K562 (cell line): ENCODE measurements around the gene BMP8B. TPM values are rescaled to one million over a fixed set of nuclear protein-coding genes. Genes with fewer than 3 reads are reported as not detected.
A peak's percentile ranks its signal among the peaks of the same experiment; 100 is the strongest.

Experiments used
- ATAC-seq: fragments of 200-7000 bp; cut with Tn5 transposase; 3 replicates; pipeline ENCODE4 v1.9.1; 2020; ENCODE audit warnings: moderate library complexity
- BruUV-seq: library from RNA; stranded (reverse); fragments of 400-500 nt; replicated peaks from 2 replicates; lab custom pipeline; 2021; lab: Mats Ljungman, UMichigan
- CTCF ChIA-PET: fragments of 300-600 bp; formaldehyde crosslinking; extraction: SDS; loops from one replicate; lab custom pipeline; 2021; ENCODE audit warnings: low intra/inter-chr PET ratio; lab: Yijun Ruan, JAX
- POLR2A ChIA-PET: fragments of 300-600, 350-650 bp; sonication (Branson Sonifier 250); formaldehyde crosslinking; extraction: SDS; loops from one replicate; lab custom pipeline; 2021; ENCODE audit warnings: antibody characterized with exemption, inconsistent platforms; lab: Yijun Ruan, JAX
- DNase-seq, 4 experiments: peaks; one replicate each; pipeline versions ENCODE4 v3.0.0 to v3.0.0-alpha.2; 2011 to 2018; ENCODE audit warnings: low spot score in 3 of 4, mixed read lengths in 3 of 4; ENCODE audit errors: extremely low read depth in 1 of 4
- FAIRE-seq: peaks from 2 replicates; lab custom pipeline; 2011; peaks lifted over from hg19 to GRCh38; lab: Jason Lieb, UNC
- H2AFZ ChIP-seq: 2 replicates; pipeline ENCODE4 v1.6.0; 2011; ENCODE audit warnings: low read depth, low read length, control low read depth, inconsistent platforms
- H3K27ac ChIP-seq: fragments of 200-600 bp; 3 replicates; pipeline ENCODE4 v1.8.0; 2011; ENCODE audit warnings: low read depth, mild to moderate bottlenecking, control low read depth, inconsistent platforms, low read length, moderate library complexity, mixed read lengths; ENCODE audit errors: extremely low read depth
- H3K27me3 ChIP-seq, 2 experiments: fragments of 300-600 bp in 1 of 2; 2 replicates in 1 of 2; 3 replicates in 1 of 2; pipeline versions ENCODE4 v1.6.0 to v1.8.0; 2011; ENCODE audit warnings: inconsistent platforms in 2 of 2, low read length in 2 of 2, mild to moderate bottlenecking in 1 of 2, mixed read lengths in 1 of 2, moderate library complexity in 1 of 2; ENCODE audit not compliant: control insufficient read depth in 2 of 2, insufficient read depth in 2 of 2
- H3K36me3 ChIP-seq: fragments of 300-600 bp; 3 replicates; pipeline ENCODE4 v1.8.0; 2011; ENCODE audit warnings: mild to moderate bottlenecking, low read length, inconsistent platforms; ENCODE audit not compliant: control insufficient read depth, insufficient read depth
- H3K4me1 ChIP-seq, 2 experiments: fragments of 200-600 bp in 1 of 2; replicated peaks in 1 of 2; 2 replicates in 1 of 2; 3 replicates in 1 of 2; pipeline versions ENCODE4 v1.5.1 to v1.8.0; 2011; ENCODE audit warnings: inconsistent platforms in 2 of 2, low read length in 2 of 2, mild to moderate bottlenecking in 1 of 2, mixed read lengths in 1 of 2, moderate library complexity in 1 of 2; ENCODE audit not compliant: control insufficient read depth in 2 of 2, insufficient read depth in 2 of 2
- H3K4me2 ChIP-seq: 2 replicates; pipeline ENCODE4 v1.6.1; 2011; ENCODE audit warnings: low read length, control low read depth, inconsistent platforms, mixed read lengths; ENCODE audit not compliant: insufficient read depth
- H3K4me3 ChIP-seq: fragments of 200-600 bp; sonication (generic), shearing (Covaris generic); 2 replicates; pipeline ENCODE4 v1.5.1; 2016; ENCODE audit warnings: control low read depth, inconsistent platforms
- H3K79me2 ChIP-seq: fragments of 200-600 bp; 3 replicates; pipeline ENCODE4 v1.8.0; 2011; ENCODE audit warnings: low read length, inconsistent platforms; ENCODE audit not compliant: control insufficient read depth, insufficient read depth
- H3K9ac ChIP-seq, 2 experiments: 2 replicates each; pipeline versions ENCODE4 v1.6.0 to v1.6.1; 2011; ENCODE audit warnings: low read depth in 2 of 2, low read length in 2 of 2, control low read depth in 1 of 2, inconsistent platforms in 1 of 2, mild to moderate bottlenecking in 1 of 2, mixed read lengths in 1 of 2; ENCODE audit not compliant: insufficient read depth in 1 of 2
- H3K9me1 ChIP-seq: one replicate; pipeline ENCODE4 v1.6.0; 2011; ENCODE audit warnings: inconsistent platforms, mild to moderate bottlenecking, low read length, moderate library complexity; ENCODE audit not compliant: control insufficient read depth, insufficient read depth
- H3K9me3 ChIP-seq: replicated peaks from 2 replicates; pipeline ENCODE4 v1.5.1; 2011; ENCODE audit warnings: low read depth, low read length, inconsistent platforms; ENCODE audit not compliant: control insufficient read depth, insufficient read depth
- H4K20me1 ChIP-seq: replicated peaks from 2 replicates; pipeline ENCODE4 v1.6.1; 2011; ENCODE audit warnings: low read length, inconsistent platforms, mixed read lengths; ENCODE audit not compliant: control insufficient read depth, insufficient read depth
- BDP1 ChIP-seq: IDR thresholded peaks from 3 replicates; pipeline ENCODE4 v1.6.1; 2011; ENCODE audit not compliant: insufficient read length, insufficient read depth
- E2F3 ChIP-seq: fragments of 250-450 bp; sonication (Bioruptor Pico); IDR thresholded peaks from 2 replicates; pipeline ENCODE4 v1.4.0; 2020; ENCODE audit warnings: mild to moderate bottlenecking
- HMG20B ChIP-seq: fragments of 250-450 bp; sonication (Bioruptor Pico); IDR thresholded peaks from 2 replicates; pipeline ENCODE4 v1.5.0; 2021; ENCODE audit warnings: mild to moderate bottlenecking
- IRF2 ChIP-seq: sonication (generic); formaldehyde crosslinking; IDR thresholded peaks from 2 replicates; pipeline ENCODE4 v1.8.1; 2022; ENCODE audit warnings: mild to moderate bottlenecking, missing genetic modification reagents
- MNT ChIP-seq, 2 experiments: fragments of 450-650 bp; conservative IDR thresholded peaks; 2 replicates each; pipeline ENCODE4 v1.6.1; 2017; ENCODE audit warnings: mild to moderate bottlenecking in 2 of 2, moderate library complexity in 2 of 2
- SRSF3 ChIP-seq: fragments of 200-400 bp; formaldehyde crosslinking; IDR thresholded peaks from 2 replicates; pipeline ENCODE4 v1.6.1; 2016; ENCODE audit warnings: mild to moderate bottlenecking, low read length, moderate library complexity; ENCODE audit not compliant: insufficient read depth
- ZNF354B ChIP-seq: fragments of 250-450 bp; sonication (Bioruptor Pico); IDR thresholded peaks from 2 replicates; pipeline ENCODE4 v1.4.0; 2020
- ZNF431 ChIP-seq: sonication (generic); formaldehyde crosslinking; IDR thresholded peaks from 2 replicates; pipeline ENCODE4 v1.8.0; 2022; ENCODE audit warnings: mild to moderate bottlenecking, missing genetic modification reagents
- WGBS: fragments of 100-300 bp; shearing (Covaris generic); methylation state at CpG from one replicate; pipeline ENCODE4 v1.1.6; 2016; ENCODE audit warnings: low coverage, mixed read lengths; ENCODE audit not compliant: insufficient coverage; ENCODE audit errors: missing lambda C conversion rate; 5-methylcytosine and 5-hydroxymethylcytosine counted together
- in situ Hi-C: fragments of 300-500 bp; cut with MboI; formaldehyde crosslinking; loops from 4 replicates; pipeline ENCODE4 v1.15.0; 2018; ENCODE audit warnings: inconsistent platforms, mixed read lengths
- intact Hi-C: fragments of 100-400 bp; cut with micrococcal nuclease; formaldehyde crosslinking; loops from 2 replicates; pipeline ENCODE4 v1.14.2; 2022
- polyA plus RNA-seq, 8 experiments: library from polyadenylated mRNA; depleted of rRNA in 4 of 8; stranded (reverse) in 5 of 8; unstranded in 3 of 8; fragments of >200 nt; fragmentation: Nextera tagmentation in 2 of 8; fragmentation: Illumina TruSeq in 1 of 8; extraction: Ambion mirVana in 2 of 8; extraction: Trizol in 1 of 8; gene quantifications; 2 replicates each; pipeline versions ENCODE4 v1.2.1 to v1.2.3, GENCODE V29; 2011 to 2014; ENCODE audit warnings: inconsistent platforms in 1 of 8, missing spikeins in 1 of 8
- total RNA-seq, 7 experiments: library from RNA; depleted of rRNA in 6 of 7; stranded (reverse); fragments of >200 nt in 6 of 7; fragmentation: Illumina TruSeq in 2 of 7; extraction: Trizol in 2 of 7; gene quantifications; 2 replicates each; pipeline versions ENCODE4 v1.2.1 to v1.2.3, GENCODE V29; 2011 to 2021; ENCODE audit warnings: low replicate concordance in 1 of 7
- TF ChIP-seq, protein P1 (sequence below), 2 experiments: fragments of 450-650 bp; formaldehyde crosslinking in 1 of 2; IDR thresholded peaks; 2 replicates each; pipeline versions ENCODE4 v1.4.0 to v1.6.1; 2014 to 2020; ENCODE audit warnings: mild to moderate bottlenecking in 2 of 2, borderline replicate concordance in 1 of 2, low read depth in 1 of 2

Gene BMP8B
- total and polyA plus RNA-seq, 9 of the 15 experiments (the other 6 are each of a cell fraction or from before 2014, with no cell fraction given) = 0.03 to 0.33 (median 0.14) TPM

DNA sequence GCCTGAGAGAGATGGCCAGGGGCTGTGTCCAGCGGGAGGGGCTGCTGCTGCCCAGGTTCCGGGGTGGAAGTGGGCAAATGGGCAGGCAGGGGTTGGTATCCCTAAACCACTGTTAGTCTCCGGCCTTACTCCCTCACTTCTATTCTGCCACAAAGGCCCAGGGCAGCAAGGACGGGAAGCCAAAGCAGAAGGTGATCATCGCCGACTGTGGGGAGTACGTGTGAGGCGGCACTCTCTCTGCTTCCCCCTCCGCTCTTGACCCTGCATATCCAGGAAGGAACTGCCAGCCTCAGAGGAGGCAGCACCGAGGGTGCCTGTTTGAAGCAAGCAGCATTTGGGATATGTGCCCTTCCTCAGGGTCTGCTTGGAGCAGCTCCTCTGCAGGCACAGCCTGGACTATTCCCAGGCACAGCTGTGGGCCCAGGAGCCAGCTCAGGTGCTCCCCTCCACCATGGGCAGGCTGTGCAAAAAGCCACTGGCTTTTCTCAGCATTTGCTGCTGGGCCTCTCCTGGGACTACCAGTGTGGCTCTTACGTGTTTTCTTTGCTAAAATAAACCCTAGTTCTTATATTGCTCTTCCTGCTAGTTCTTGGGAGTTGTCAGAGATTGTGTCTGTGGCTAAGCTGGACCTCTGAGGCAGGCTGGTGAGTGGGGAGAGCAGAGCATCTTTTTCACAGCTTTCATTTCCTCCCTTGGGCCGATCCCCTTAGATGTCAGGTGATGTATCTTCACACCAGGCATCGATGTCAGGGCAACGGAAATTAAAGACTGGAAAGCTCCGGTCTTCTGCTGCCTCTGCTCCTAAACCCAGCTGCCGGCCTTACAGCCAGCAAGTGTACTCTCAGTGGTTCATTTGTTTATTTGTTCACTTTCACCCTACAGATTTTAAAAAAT is 35.3 kb downstream of the BMP8B start:
- H3K9ac ChIP-seq = no peak overlapping the region; a peak in 1 of 4 replicates
- H2AFZ ChIP-seq = no peak overlapping the region
- ATAC-seq (no peak), DNase-seq (no peak), FAIRE-seq (no peak)
- ChIA-PET POLR2A (interaction anchor here (1.3 to 1.7 kb wide), 3 partner anchors 14 to 24 kb away, joined by 4 to 5 read pairs (median 4); partner anchors contain the start of gene PPIE), CTCF (no interaction called here)
- no peaks in the 10 kb centered on the region for H3K9me3 ChIP-seq
- no peak overlapping the region for H3K4me2 ChIP-seq
- BruUV-seq = TSS peak; percentile 41
- in situ Hi-C loops (no loop called here), intact Hi-C loops (no loop called here)
- H3K4me3 ChIP-seq = no peak overlapping the region
- H3K27ac ChIP-seq = no peak overlapping the region
- 92% methylated on average over 16 of the region's 16 CpGs for WGBS
- H3K27me3 ChIP-seq = no peaks in the 10 kb centered on the region
- H4K20me1 ChIP-seq = no peaks in the 10 kb centered on the region
- TF ChIP-seq BDP1 = no peak
- TF ChIP-seq ZNF431 (CRISPR knock-in tag) = no peak
- no peak for TF ChIP-seq SRSF3
- no peak for TF ChIP-seq HMG20B (CRISPR knock-in tag)
- TF ChIP-seq IRF2 = no peak
- no peak for TF ChIP-seq MNT (conservative IDR thresholded peaks at IDR 0.05)
- TF ChIP-seq ZNF354B (CRISPR knock-in tag) = no peak
- no peak for TF ChIP-seq E2F3 (CRISPR knock-in tag)
- TF ChIP-seq, protein P1, sequence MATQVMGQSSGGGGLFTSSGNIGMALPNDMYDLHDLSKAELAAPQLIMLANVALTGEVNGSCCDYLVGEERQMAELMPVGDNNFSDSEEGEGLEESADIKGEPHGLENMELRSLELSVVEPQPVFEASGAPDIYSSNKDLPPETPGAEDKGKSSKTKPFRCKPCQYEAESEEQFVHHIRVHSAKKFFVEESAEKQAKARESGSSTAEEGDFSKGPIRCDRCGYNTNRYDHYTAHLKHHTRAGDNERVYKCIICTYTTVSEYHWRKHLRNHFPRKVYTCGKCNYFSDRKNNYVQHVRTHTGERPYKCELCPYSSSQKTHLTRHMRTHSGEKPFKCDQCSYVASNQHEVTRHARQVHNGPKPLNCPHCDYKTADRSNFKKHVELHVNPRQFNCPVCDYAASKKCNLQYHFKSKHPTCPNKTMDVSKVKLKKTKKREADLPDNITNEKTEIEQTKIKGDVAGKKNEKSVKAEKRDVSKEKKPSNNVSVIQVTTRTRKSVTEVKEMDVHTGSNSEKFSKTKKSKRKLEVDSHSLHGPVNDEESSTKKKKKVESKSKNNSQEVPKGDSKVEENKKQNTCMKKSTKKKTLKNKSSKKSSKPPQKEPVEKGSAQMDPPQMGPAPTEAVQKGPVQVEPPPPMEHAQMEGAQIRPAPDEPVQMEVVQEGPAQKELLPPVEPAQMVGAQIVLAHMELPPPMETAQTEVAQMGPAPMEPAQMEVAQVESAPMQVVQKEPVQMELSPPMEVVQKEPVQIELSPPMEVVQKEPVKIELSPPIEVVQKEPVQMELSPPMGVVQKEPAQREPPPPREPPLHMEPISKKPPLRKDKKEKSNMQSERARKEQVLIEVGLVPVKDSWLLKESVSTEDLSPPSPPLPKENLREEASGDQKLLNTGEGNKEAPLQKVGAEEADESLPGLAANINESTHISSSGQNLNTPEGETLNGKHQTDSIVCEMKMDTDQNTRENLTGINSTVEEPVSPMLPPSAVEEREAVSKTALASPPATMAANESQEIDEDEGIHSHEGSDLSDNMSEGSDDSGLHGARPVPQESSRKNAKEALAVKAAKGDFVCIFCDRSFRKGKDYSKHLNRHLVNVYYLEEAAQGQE (IDR thresholded peaks at IDR 0.05; ENCODE audit: borderline replicate concordance) = no peak
- TF ChIP-seq, protein P1 (CRISPR knock-in tag; IDR thresholded peaks at IDR 0.05; ENCODE audit: low read depth) = no peak
- H3K79me2 ChIP-seq = no peaks in the 10 kb centered on the region
- H3K36me3 ChIP-seq = peaks cover 95% of the 10 kb centered on the region
- H3K4me1 ChIP-seq = peaks cover 3 to 4% of the 10 kb centered on the region in 2 experiments; a peak in 2 of 5 replicates
- no peaks in the 10 kb centered on the region for H3K9me1 ChIP-seq
